HG03571 (cell line): ENCODE results near the gene C22orf39.
"Not testable (repeated sequence)": the region's sequence is repeated elsewhere in the genome, so short reads cannot be mapped to it uniquely, and the experiment has no call there.

ENCODE experiments used
- ATAC-seq: cut with Tn5 transposase; IDR thresholded peaks from one replicate; pipeline ENCODE4 v1.9.1; 2021; ENCODE audit not compliant: unreplicated experiment

Gene C22orf39

GRCh38 chr22:19454156-19454555 is 6.6 kb upstream of the C22orf39 start:
- ATAC-seq: no peak

GRCh38 chr22:19453718-19454117 is 6.2 kb upstream of the C22orf39 start:
- no peak for ATAC-seq

GRCh38 chr22:19451570-19451969 is 4.1 kb upstream of the C22orf39 start:
- no peak for ATAC-seq

GRCh38 chr22:19450363-19451175 is 3.1 kb upstream of the C22orf39 start:
- ATAC-seq: no peak

GRCh38 chr22:19449422-19449767 is 1.9 kb upstream of the C22orf39 start:
- ATAC-seq: no peak

GRCh38 chr22:19448739-19449421 is 1.4 kb upstream of the C22orf39 start:
- ATAC-seq: no peak

- no peak for ATAC-seq
Measured at GRCh38 chr22:19448076-19448607, 631 bp upstream of the C22orf39 start.

GRCh38 chr22:19446603-19447329 is 745 bp downstream of the C22orf39 start:
- ATAC-seq: no peak

- ATAC-seq: not testable (repeated sequence)
Measured at GRCh38 chr22:19445279-19445982, 2.1 kb downstream of the C22orf39 start.

- no peak for ATAC-seq
Measured at GRCh38 chr22:19443544-19444211, 3.8 kb downstream of the C22orf39 start.

GRCh38 chr22:19442166-19442565 is 5.3 kb downstream of the C22orf39 start:
- no peak for ATAC-seq

GRCh38 chr22:19440411-19441195 is 6.9 kb downstream of the C22orf39 start:
- no peak for ATAC-seq

GRCh38 chr22:19438298-19438697 is 9.2 kb downstream of the C22orf39 start:
- ATAC-seq: no peak

GRCh38 chr22:19436444-19437161 is 10.9 kb downstream of the C22orf39 start:
- ATAC-seq: not testable (repeated sequence)

GRCh38 chr22:19434829-19435580 is 12.5 kb downstream of the C22orf39 start:
- no peak for ATAC-seq

- ATAC-seq: no peak
Measured at GRCh38 chr22:19434401-19434800, 13.1 kb downstream of the C22orf39 start.

- ATAC-seq: peak; percentile 76
Measured at GRCh38 chr22:19432133-19432851, 15.2 kb downstream of the C22orf39 start, which contains the start of gene MRPL40. Gene MRPL40 (plus strand): TSS chr22:19432545. CDS start chr22:19432555, 10 bp downstream.
